GM18520 (cell line): ENCODE results near the gene FOXP4.
"Not testable (repeated sequence)": the region's sequence is repeated elsewhere in the genome, so short reads cannot be mapped to it uniquely, and the experiment has no call there.

Experiments used
- ATAC-seq: cut with Tn5 transposase; IDR thresholded peaks from one replicate; pipeline ENCODE4 v1.9.1; 2021; ENCODE audit not compliant: unreplicated experiment

The FOXP4 gene

GRCh38 chr6:41596807-41597206 lies 50.6 kb downstream of the FOXP4 start:
- ATAC-seq = no peak

- ATAC-seq = no peak
These were observed 51.2 kb downstream of the FOXP4 start for GRCh38 chr6:41597246-41598000.

GRCh38 chr6:41598670-41599014 lies 52.5 kb downstream of the FOXP4 start:
- no peak for ATAC-seq

DNA sequence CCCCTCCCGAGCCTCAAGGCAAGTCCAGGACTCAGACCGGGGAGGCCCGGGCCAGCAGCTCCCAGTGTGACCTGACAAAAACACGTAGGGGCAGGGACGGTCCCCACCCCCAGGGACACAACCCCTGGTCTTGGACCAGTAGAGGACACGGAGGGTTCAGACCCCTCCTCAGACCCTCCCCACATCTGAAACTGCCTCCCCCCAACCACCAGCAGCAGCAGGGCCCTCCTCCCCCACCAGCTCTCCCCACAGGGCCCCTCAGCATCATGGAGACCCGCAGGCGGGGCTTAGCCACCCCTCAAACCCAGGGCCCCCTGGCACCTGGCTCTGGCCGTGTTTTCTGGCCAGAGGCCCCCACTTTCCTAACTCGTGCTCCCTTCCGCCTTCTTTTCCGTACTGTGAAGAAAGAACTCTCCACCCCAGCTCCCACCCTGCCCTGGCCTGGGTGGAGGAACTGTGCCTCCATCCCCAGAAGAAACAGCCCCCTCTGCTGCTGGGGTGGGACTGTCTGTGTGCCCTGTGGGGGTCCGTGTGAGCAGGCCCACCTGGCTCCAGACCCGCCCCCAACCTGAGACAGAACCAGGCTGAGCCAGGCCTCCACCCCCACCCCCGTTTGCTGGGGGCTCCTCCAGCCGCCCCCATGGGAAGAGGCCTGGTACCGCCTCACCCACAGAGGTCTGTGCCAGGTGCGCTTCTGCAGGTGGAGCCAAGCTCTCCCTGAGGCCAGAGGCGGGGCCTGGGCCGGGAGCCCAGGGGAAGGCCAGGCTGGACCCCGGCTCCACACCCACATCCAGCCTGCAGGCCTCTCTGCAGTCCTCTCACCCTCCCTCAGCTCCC lies 53.1 kb downstream of the FOXP4 start:
- ATAC-seq = no peak

GRCh38 chr6:41599852-41600445 lies 53.8 kb downstream of the FOXP4 start:
- no peak for ATAC-seq

DNA sequence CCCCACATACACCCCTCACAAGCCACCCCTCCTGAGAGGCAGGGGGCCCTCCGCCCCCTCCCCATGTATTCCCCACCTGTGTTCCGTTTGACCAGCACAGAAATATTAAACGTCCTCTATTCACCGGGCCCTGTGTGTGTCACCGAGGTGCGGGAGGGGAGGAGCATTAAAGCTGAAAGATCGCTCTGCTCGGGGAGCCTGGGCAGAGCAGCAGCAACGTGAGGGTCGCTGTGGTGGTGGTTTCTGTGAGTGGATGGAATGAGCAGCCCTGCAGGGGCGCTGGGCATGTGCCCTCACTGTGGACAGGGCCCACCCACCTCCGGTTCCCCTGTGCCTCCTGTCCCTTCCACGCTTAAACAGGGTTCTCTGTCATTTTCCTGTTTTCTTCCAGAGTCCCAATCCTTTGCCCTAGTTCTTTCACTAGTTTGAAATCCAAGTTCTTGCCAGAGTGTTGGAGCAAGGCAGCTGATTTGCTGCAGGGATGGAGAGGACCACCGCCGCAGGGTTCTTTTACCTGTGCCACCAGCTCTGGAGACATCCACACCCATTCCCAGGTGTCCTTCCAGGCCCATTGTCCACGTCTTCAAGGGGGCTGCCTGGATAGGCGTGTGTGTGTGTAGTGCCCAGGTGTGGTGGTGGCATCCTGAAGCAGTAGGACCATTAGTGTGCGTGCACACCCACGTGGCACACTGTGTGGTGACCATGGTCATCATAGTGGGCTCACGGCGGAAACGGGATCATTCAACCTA lies 54.5 kb downstream of the FOXP4 start:
- no peak for ATAC-seq

DNA sequence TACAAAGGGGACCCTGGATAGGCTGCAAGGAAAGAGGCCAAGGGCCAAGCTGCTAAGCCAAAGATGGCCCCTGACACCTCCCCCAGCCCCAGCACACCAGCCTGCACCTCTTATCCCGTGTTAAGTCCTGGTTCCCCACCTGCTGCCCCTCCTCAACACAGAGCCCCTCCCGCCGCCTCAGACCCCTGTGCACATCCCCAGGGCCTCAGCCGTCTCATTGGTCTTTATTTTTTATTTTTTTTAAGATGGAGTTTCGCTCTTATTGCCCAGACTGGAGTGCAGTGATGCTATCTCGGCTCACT lies 55.0 kb downstream of the FOXP4 start:
- no peak for ATAC-seq

DNA sequence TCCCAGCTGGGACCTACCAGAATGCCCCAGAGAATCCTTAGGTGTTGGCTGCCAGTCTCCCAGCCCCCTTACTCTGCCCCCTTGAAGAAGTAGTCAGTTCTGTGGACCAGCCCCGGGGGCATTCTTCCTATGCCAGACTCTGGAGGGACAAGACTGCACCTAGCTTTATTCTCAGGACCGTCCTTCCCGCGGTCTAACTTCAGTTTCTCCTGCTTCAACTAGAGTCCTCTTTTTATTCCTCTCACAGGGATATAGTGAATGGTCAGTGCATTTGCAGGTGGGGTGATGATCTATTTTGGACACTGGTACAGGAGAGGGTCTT lies 56.2 kb downstream of the FOXP4 start:
- no peak for ATAC-seq

DNA sequence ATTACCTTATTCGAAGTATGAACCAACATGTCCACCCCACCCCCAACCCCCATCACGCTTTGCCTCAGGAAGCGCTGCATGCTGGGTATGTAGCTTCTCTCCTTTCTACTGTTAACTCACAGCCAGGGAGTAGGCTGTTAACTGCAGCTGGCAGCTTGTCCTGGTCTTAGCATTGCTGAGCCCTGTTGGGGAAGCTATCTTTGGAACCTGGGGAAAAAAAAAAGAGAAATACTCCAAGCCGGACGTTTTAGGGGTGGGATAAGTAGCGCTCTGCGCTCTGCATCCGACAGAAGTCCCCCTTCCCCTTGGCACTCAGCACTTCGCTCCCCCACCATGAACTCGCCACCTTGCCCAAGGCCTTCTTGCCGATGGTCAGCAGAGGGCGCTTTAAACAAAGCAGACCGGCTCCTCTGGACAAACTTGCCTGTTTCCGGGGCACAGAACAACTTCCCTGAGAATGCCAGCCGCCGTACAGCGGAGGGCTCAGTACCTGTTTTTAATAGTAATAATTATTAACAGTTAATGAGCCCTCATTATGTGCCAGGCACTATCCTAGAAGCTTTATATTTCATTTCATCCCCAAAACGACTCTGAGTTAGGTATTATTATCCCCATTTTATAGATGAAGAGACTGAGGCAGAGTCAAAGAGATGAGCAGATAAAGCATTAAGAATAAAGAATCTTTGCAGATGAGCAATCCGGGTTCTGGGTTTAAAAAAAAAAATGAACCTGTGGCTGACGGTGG lies 56.9 kb downstream of the FOXP4 start:
- no peak for ATAC-seq

GRCh38 chr6:41604006-41604405 lies 57.8 kb downstream of the FOXP4 start:
- ATAC-seq = no peak

DNA sequence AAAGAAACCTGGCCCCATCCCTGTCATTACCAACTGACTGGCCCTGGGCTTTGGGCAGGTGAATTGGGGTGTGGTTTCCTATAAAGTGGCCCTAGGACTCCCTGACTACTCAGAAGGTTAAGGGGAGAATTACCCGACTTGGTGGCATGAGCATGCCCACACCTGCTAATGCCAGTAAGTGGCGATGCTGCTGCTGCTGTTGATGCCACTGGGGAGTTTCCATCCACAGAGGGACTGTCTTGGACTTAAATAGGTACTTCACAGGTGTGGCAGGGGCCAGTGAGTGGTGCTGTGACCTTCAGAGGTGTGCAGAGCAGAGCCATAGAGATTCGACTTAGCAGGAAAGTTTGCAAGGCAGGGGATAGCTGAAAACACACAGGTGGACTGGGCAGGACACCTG lies 59.5 kb downstream of the FOXP4 start:
- no peak for ATAC-seq

DNA sequence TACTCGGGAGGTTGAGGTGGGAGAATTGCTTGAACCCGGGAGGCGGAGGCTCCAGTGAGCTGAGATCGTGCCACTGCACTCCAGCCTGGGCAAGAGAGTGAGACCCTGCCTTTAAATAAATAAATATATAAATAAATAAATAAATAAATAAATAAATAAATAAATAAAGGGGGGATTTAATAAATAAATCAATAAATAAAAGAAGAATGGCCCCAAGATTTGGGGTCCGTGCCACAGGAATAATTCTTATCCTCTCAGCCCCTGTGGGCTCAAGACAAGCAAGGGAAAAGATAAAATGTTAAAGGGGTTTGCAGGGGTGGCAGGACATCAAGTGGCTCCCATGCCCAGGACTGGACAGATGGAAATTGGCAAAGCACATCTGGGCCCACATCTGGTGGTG lies 60.9 kb downstream of the FOXP4 start:
- no peak for ATAC-seq

DNA sequence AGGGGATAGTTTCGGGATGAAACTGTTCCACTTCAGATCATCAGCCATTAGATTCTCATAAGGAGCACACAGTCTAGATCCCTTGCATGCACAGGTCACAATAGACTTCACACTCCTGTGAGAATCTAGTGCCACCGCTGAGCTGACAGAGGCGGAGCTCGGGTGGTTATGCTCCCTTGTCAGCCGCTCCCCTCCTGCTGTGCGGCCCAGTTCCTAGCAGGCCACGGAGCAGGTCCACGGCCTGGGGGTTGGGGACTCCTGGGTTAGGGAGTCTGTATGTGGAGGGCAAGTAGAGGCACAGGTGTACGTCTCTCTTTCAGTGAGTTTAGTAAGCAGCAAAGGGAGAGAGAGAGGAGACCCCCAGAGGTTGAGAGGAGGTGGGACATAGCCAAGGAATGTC lies 61.6 kb downstream of the FOXP4 start:
- no peak for ATAC-seq

DNA sequence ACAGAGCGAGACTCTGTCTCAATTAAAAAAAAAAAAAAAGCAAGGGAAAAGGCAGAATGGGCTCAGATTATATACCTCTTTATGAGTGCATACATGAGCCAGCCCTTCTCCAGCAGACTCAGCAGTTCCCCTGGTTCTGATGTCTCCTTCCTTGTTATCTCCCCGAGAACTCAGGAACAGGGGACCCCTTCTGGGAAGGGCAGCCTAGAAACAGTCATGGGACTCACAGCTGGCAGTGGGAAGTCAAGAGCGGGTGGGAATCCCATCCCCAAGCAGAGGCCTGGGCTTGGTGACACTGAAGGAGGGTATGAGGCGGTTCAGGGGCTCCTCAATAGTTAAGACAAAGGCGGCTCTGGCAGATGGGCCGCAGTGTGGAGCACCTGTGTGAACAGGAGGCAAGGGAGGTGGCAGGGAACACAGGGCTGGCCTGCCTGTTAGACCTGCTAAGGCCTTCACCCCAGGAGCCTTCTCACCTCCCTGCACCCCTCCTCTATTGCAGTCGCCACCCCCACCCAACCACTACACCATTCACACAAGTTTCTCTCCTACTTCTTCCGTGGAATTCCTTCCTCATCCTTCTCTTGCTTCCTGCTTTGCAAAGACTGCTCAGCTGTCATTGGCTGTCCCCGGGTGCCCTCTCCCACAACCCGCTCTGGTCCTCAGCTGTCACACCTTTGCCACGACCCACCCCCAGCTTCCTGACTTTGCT lies 62.4 kb downstream of the FOXP4 start:
- no peak for ATAC-seq

- no peak for ATAC-seq
These were observed 68.5 kb downstream of the FOXP4 start for GRCh38 chr6:41614715-41615114.

DNA sequence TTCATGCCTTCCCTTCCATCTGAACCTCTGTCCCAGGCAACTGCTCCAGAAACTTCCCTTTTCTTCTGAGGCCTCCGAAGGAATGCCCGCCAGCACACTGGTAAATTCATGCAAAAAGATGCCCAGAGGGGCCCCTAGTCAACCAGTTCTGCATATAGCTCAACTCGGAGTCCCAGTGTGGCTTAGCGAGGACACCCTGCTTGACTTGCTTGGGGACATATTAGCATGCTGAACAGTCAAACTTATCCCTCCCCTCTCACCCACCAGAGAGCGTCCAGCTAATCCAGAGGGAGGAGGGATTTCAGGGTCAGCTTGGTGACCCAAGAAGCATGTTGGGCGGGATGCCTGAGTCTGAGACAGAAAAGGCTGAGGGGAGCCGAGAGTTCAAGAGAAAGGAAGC lies 69.1 kb downstream of the FOXP4 start:
- ATAC-seq = no peak

- ATAC-seq = no peak
These were observed 72.4 kb downstream of the FOXP4 start for GRCh38 chr6:41618598-41618997.

DNA sequence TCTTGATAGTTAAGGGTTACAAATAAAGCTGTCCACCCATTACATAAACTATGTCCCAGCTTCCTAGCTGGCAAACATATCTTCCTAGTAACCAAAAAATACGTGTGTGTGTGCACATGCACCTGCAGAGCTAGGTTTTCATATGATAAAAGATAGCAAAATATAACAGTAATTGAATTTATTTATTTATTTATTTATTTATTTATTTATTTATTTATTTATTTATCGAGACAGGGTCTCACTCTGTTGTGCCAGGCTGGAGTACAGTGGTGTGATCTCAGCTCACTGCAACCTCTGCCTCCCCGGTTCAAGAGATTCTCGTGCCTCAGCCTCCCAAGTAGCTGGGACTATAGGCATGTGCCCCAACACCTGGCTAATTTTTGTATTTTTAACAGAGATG lies 73.0 kb downstream of the FOXP4 start:
- ATAC-seq = not testable (repeated sequence)

GRCh38 chr6:41621367-41621766 lies 75.2 kb downstream of the FOXP4 start:
- ATAC-seq = no peak

- no peak for ATAC-seq
These were observed 75.6 kb downstream of the FOXP4 start for GRCh38 chr6:41621802-41622201.
